Astrocyte (in vitro differentiated cells and primary cell): ENCODE results near the gene CFAP210. TPM values are rescaled to one million over a fixed set of nuclear protein-coding genes. Genes with fewer than 3 reads are reported as not detected.
"Not testable (repeated sequence)": the region's sequence is repeated elsewhere in the genome, so short reads cannot be mapped to it uniquely, and the experiment has no call there.

ENCODE experiments used
- DNase-seq: peaks from one replicate; pipeline ENCODE4 v3.0.0-alpha.2; 2010; ENCODE audit warnings: low read depth
- FAIRE-seq: peaks from 2 replicates; lab custom pipeline; 2011; peaks lifted over from hg19 to GRCh38; lab: Jason Lieb, UNC
- H2AFZ ChIP-seq: 2 replicates; pipeline ENCODE4 v1.6.0; 2012; ENCODE audit warnings: low read depth, low read length, inconsistent platforms
- H3K27ac ChIP-seq: 2 replicates; pipeline ENCODE4 v1.5.1; 2011; ENCODE audit warnings: low read depth, low read length, inconsistent platforms
- H3K27me3 ChIP-seq: 2 replicates; pipeline ENCODE4 v1.6.0; 2011; ENCODE audit warnings: low read length, inconsistent platforms; ENCODE audit not compliant: insufficient read depth
- H3K36me3 ChIP-seq: 2 replicates; pipeline ENCODE4 v1.5.1; 2011; ENCODE audit warnings: low read length, inconsistent platforms; ENCODE audit not compliant: insufficient read depth
- H3K4me1 ChIP-seq: 2 replicates; pipeline ENCODE4 v1.5.1; 2011; ENCODE audit warnings: low read length, inconsistent platforms; ENCODE audit not compliant: insufficient read depth
- H3K4me2 ChIP-seq: 2 replicates; pipeline ENCODE4 v1.6.0; 2012; ENCODE audit warnings: low read length, inconsistent platforms
- H3K4me3 ChIP-seq: 2 replicates; pipeline ENCODE4 v1.5.1; 2011; ENCODE audit warnings: low read depth, mild to moderate bottlenecking, low read length, inconsistent platforms; ENCODE audit not compliant: insufficient read depth
- H3K79me2 ChIP-seq: 2 replicates; pipeline ENCODE4 v1.6.0; 2012; ENCODE audit warnings: mild to moderate bottlenecking, low read length, inconsistent platforms; ENCODE audit not compliant: insufficient read depth
- H3K9ac ChIP-seq: 2 replicates; pipeline ENCODE4 v1.6.0; 2012; ENCODE audit warnings: mild to moderate bottlenecking, low read length, inconsistent platforms
- H3K9me3 ChIP-seq: 2 replicates; pipeline ENCODE4 v1.5.1; 2012; ENCODE audit warnings: low read depth, mild to moderate bottlenecking, low read length, inconsistent platforms; ENCODE audit not compliant: insufficient read depth
- H4K20me1 ChIP-seq: 2 replicates; pipeline ENCODE4 v1.6.0; 2012; ENCODE audit warnings: low read length, inconsistent platforms; ENCODE audit not compliant: insufficient read depth
- H3K27ac Mint-ChIP-seq: one replicate; pipeline ENCODE4 v1.8.0; 2021; ENCODE audit warnings: mild to moderate bottlenecking, mixed read lengths; ENCODE audit not compliant: unreplicated experiment
- H3K27me3 Mint-ChIP-seq: one replicate; pipeline ENCODE4 v1.8.0; 2021; ENCODE audit warnings: low read depth, mixed read lengths; ENCODE audit not compliant: unreplicated experiment
- H3K36me3 Mint-ChIP-seq: one replicate; pipeline ENCODE4 v1.8.0; 2021; ENCODE audit warnings: low read depth, mixed read lengths; ENCODE audit not compliant: unreplicated experiment
- H3K4me1 Mint-ChIP-seq: one replicate; pipeline ENCODE4 v1.8.0; 2021; ENCODE audit warnings: low read depth, mixed read lengths; ENCODE audit not compliant: unreplicated experiment
- H3K4me3 Mint-ChIP-seq: one replicate; pipeline ENCODE4 v1.8.0; 2021; ENCODE audit warnings: mild to moderate bottlenecking, moderate library complexity, mixed read lengths; ENCODE audit not compliant: unreplicated experiment
- H3K9me3 Mint-ChIP-seq: one replicate; pipeline ENCODE4 v1.8.0; 2021; ENCODE audit warnings: mild to moderate bottlenecking, mixed read lengths; ENCODE audit not compliant: unreplicated experiment
- CTCF ChIP-seq: IDR thresholded peaks from 2 replicates; pipeline ENCODE4 v1.5.1; 2011; ENCODE audit warnings: low read depth, mild to moderate bottlenecking, inconsistent platforms, low read length, moderate library complexity; ENCODE audit not compliant: insufficient read depth
- EZH2 ChIP-seq: IDR thresholded peaks from 2 replicates; pipeline ENCODE4 v1.6.1; 2012; ENCODE audit warnings: mild to moderate bottlenecking, low read length, inconsistent platforms; ENCODE audit not compliant: insufficient read depth
- total RNA-seq: library from RNA; stranded (reverse); gene quantifications from 2 replicates; pipeline ENCODE4 v1.2.1, GENCODE V29; 2021

The CFAP210 gene
- total RNA-seq, 1 donor from 2014 or later: 0.20 TPM

GRCh38 chr2:169702996-169703395 is 8.8 kb upstream of the CFAP210 start:
- Histone ChIP-seq H3K9me3 (no peaks in the 10 kb centered on the region), H3K27me3 (no peaks in the 10 kb centered on the region), H3K79me2 (no peaks in the 10 kb centered on the region), H4K20me1 (no peaks in the 10 kb centered on the region), H3K27ac (no peak overlapping the region), H3K4me1 (no peaks in the 10 kb centered on the region), H3K4me2 (no peak overlapping the region), H3K4me3 (no peak overlapping the region), H3K36me3 (no peaks in the 10 kb centered on the region), H3K9ac (no peak overlapping the region), H2AFZ (no peak overlapping the region)
- no peak for DNase-seq
- no peak for FAIRE-seq
- no peak overlapping the region for H3K27ac Mint-ChIP-seq
- H3K9me3 Mint-ChIP-seq: no peaks in the 10 kb centered on the region
- no peak overlapping the region for H3K4me3 Mint-ChIP-seq
- TF ChIP-seq EZH2 (no peak), CTCF (no peak)
- peaks cover 2% of the 10 kb centered on the region for H3K36me3 Mint-ChIP-seq
- H3K4me1 Mint-ChIP-seq: no peaks in the 10 kb centered on the region
- H3K27me3 Mint-ChIP-seq: no peaks in the 10 kb centered on the region

GRCh38 chr2:169699173-169699572 is 5.0 kb upstream of the CFAP210 start:
- H3K27ac ChIP-seq, H3K36me3 ChIP-seq, H3K27me3 Mint-ChIP-seq, H3K9me3 Mint-ChIP-seq, H2AFZ ChIP-seq, H3K4me2 ChIP-seq, H3K9me3 ChIP-seq, FAIRE-seq, H3K4me1 Mint-ChIP-seq, H3K27ac Mint-ChIP-seq, DNase-seq, H3K79me2 ChIP-seq, H3K4me3 ChIP-seq, H4K20me1 ChIP-seq, H3K9ac ChIP-seq, H3K36me3 Mint-ChIP-seq, H3K4me1 ChIP-seq, H3K4me3 Mint-ChIP-seq, H3K27me3 ChIP-seq: not testable (repeated sequence)

- H3K9ac ChIP-seq: no peak overlapping the region
- H3K4me3 ChIP-seq: no peak overlapping the region
- peaks cover 3% of the 10 kb centered on the region for H3K27me3 Mint-ChIP-seq
- H3K79me2 ChIP-seq: no peaks in the 10 kb centered on the region
- no peak overlapping the region for H3K27ac Mint-ChIP-seq
- H3K27me3 ChIP-seq: no peaks in the 10 kb centered on the region
- H2AFZ ChIP-seq: no peak overlapping the region
- peaks cover under 1% of the 10 kb centered on the region for H3K9me3 Mint-ChIP-seq
- H3K36me3 Mint-ChIP-seq: no peaks in the 10 kb centered on the region
- DNase-seq: no peak
- H3K27ac ChIP-seq: no peak overlapping the region
- peaks cover 3% of the 10 kb centered on the region for H3K4me1 Mint-ChIP-seq
- H3K4me2 ChIP-seq: no peak overlapping the region
- no peaks in the 10 kb centered on the region for H3K4me1 ChIP-seq
- no peak overlapping the region for H3K4me3 Mint-ChIP-seq
- TF ChIP-seq EZH2 (no peak), CTCF (no peak)
- no peaks in the 10 kb centered on the region for H4K20me1 ChIP-seq
- FAIRE-seq: no peak
- H3K9me3 ChIP-seq: no peaks in the 10 kb centered on the region
- no peaks in the 10 kb centered on the region for H3K36me3 ChIP-seq
Measured at GRCh38 chr2:169696381-169696780, 2.2 kb upstream of the CFAP210 start.
